HUES6 (cell line): ENCODE data around the gene SRSF9.
"Not testable (repeated sequence)": the region's sequence is repeated elsewhere in the genome, so short reads cannot be mapped to it uniquely, and the experiment has no call there.

ENCODE experiments used
- H3K27ac ChIP-seq: 2 replicates; pipeline ENCODE4 v1.7.0; 2013; ENCODE audit warnings: low read depth, mild to moderate bottlenecking, low read length, inconsistent platforms
- H3K27me3 ChIP-seq: 2 replicates; pipeline ENCODE4 v1.6.1; 2013; ENCODE audit warnings: low read length; ENCODE audit not compliant: control insufficient read depth, insufficient read depth
- H3K36me3 ChIP-seq: 2 replicates; pipeline ENCODE4 v1.6.1; 2013; ENCODE audit warnings: low read length; ENCODE audit not compliant: control insufficient read depth, insufficient read depth
- H3K4me1 ChIP-seq: 2 replicates; pipeline ENCODE4 v1.6.1; 2013; ENCODE audit warnings: low read length; ENCODE audit not compliant: control insufficient read depth, insufficient read depth
- H3K4me3 ChIP-seq: 2 replicates; pipeline ENCODE4 v1.5.1; 2013; ENCODE audit warnings: low read depth, low read length
- H3K9ac ChIP-seq: one replicate; pipeline ENCODE4 v1.6.1; 2013; ENCODE audit warnings: mild to moderate bottlenecking, low read length
- H3K9me3 ChIP-seq: 2 replicates; pipeline ENCODE4 v1.6.1; 2013; ENCODE audit warnings: low read depth, low read length; ENCODE audit not compliant: control insufficient read depth, insufficient read depth

Gene SRSF9

GRCh38 chr12:120467439-120467838 lies 2.1 kb downstream of the SRSF9 start:
- Histone ChIP-seq H3K27me3 (no peaks in the 10 kb centered on the region), H3K36me3 (peaks cover 50% of the 10 kb centered on the region), H3K27ac (no peak overlapping the region), H3K9ac (no peak overlapping the region), H3K4me1 (peaks cover 4% of the 10 kb centered on the region; the same call in 1 of the 2 replicates), H3K9me3 (no peaks in the 10 kb centered on the region), H3K4me3 (no peak overlapping the region)

GRCh38 chr12:120466560-120467315 lies 2.8 kb downstream of the SRSF9 start:
- Histone ChIP-seq H3K36me3 (peaks cover 57% of the 10 kb centered on the region), H3K4me1 (peaks cover 4% of the 10 kb centered on the region; the same call in 1 of the 2 replicates), H3K27ac (no peak overlapping the region), H3K4me3 (no peak overlapping the region), H3K27me3 (no peaks in the 10 kb centered on the region), H3K9ac (no peak overlapping the region), H3K9me3 (no peaks in the 10 kb centered on the region)

- Histone ChIP-seq H3K27me3 (no peaks in the 10 kb centered on the region), H3K36me3 (peaks cover 64% of the 10 kb centered on the region), H3K9ac (no peak overlapping the region), H3K4me1 (peaks cover 4% of the 10 kb centered on the region; the same call in 1 of the 2 replicates), H3K4me3 (no peak overlapping the region), H3K9me3 (no peaks in the 10 kb centered on the region), H3K27ac (no peak overlapping the region)
Observed at GRCh38 chr12:120465756-120466155, 3.8 kb downstream of the SRSF9 start.

GRCh38 chr12:120463712-120464111 lies 5.8 kb downstream of the SRSF9 start:
- Histone ChIP-seq H3K4me1 (peaks cover 4% of the 10 kb centered on the region; the same call in 1 of the 2 replicates), H3K4me3 (no peak overlapping the region), H3K27ac (no peak overlapping the region), H3K36me3 (peaks cover 82% of the 10 kb centered on the region), H3K27me3 (no peaks in the 10 kb centered on the region), H3K9me3 (no peaks in the 10 kb centered on the region), H3K9ac (no peak overlapping the region)

GRCh38 chr12:120462099-120462640 lies 7.4 kb downstream of the SRSF9 start:
- peaks cover 4% of the 10 kb centered on the region; the same call in 1 of the 2 replicates for H3K4me1 ChIP-seq
- H3K4me3 ChIP-seq = no peak overlapping the region
- no peaks in the 10 kb centered on the region for H3K27me3 ChIP-seq
- no peak overlapping the region for H3K9ac ChIP-seq
- no peaks in the 10 kb centered on the region for H3K9me3 ChIP-seq
- no peak overlapping the region for H3K27ac ChIP-seq
- H3K36me3 ChIP-seq = peaks cover 89% of the 10 kb centered on the region

- Histone ChIP-seq H3K4me3 (no peak overlapping the region), H3K9me3 (no peaks in the 10 kb centered on the region), H3K4me1 (no peaks in the 10 kb centered on the region), H3K27ac (no peak overlapping the region), H3K36me3 (peaks cover 89% of the 10 kb centered on the region), H3K27me3 (no peaks in the 10 kb centered on the region), H3K9ac (no peak overlapping the region)
Observed at GRCh38 chr12:120460157-120460556, 9.4 kb downstream of the SRSF9 start.

- no peaks in the 10 kb centered on the region for H3K27me3 ChIP-seq
- no peak overlapping the region for H3K4me3 ChIP-seq
- H3K36me3 ChIP-seq = peaks cover 85% of the 10 kb centered on the region
- H3K27ac ChIP-seq = no peak overlapping the region
- H3K9ac ChIP-seq = no peak overlapping the region
- no peaks in the 10 kb centered on the region for H3K4me1 ChIP-seq
- H3K9me3 ChIP-seq = no peaks in the 10 kb centered on the region
Observed at GRCh38 chr12:120457133-120457532, 12.4 kb downstream of the SRSF9 start.

GRCh38 chr12:120455302-120455701 lies 14.2 kb downstream of the SRSF9 start:
- Histone ChIP-seq H3K9me3 (no peaks in the 10 kb centered on the region), H3K4me3 (no peak overlapping the region), H3K27me3 (no peaks in the 10 kb centered on the region), H3K36me3 (peaks cover 81% of the 10 kb centered on the region), H3K27ac (no peak overlapping the region), H3K4me1 (no peaks in the 10 kb centered on the region), H3K9ac (no peak overlapping the region)

GRCh38 chr12:120453977-120454376 lies 15.6 kb downstream of the SRSF9 start:
- Histone ChIP-seq H3K4me3 (no peak overlapping the region), H3K9ac (no peak overlapping the region), H3K36me3 (peaks cover 80% of the 10 kb centered on the region), H3K27ac (no peak overlapping the region), H3K4me1 (no peaks in the 10 kb centered on the region), H3K27me3 (no peaks in the 10 kb centered on the region), H3K9me3 (no peaks in the 10 kb centered on the region)

- Histone ChIP-seq H3K27ac (no peak overlapping the region), H3K9me3 (no peaks in the 10 kb centered on the region), H3K36me3 (peaks cover 73% of the 10 kb centered on the region), H3K4me3 (no peak overlapping the region), H3K27me3 (no peaks in the 10 kb centered on the region), H3K9ac (no peak overlapping the region), H3K4me1 (no peaks in the 10 kb centered on the region)
Observed at GRCh38 chr12:120453060-120453750, 16.3 kb downstream of the SRSF9 start.

- not testable (repeated sequence) for H3K27ac ChIP-seq, H3K9ac ChIP-seq, H3K4me3 ChIP-seq, H3K27me3 ChIP-seq, H3K4me1 ChIP-seq, H3K9me3 ChIP-seq
- H3K36me3 ChIP-seq = peaks cover 73% of the 10 kb centered on the region
Observed at GRCh38 chr12:120452524-120452923, 17.0 kb downstream of the SRSF9 start.
